Heart right ventricle (tissue), 16 donors: ENCODE results near the gene DSE. TPM values are rescaled to one million over a fixed set of nuclear protein-coding genes. Genes with fewer than 3 reads are reported as not detected.

Experiments
- ATAC-seq, 8 donors: fragments of 200-7000 bp; cut with Tn5 transposase; one replicate each; pipeline ENCODE4 v1.9.1; 2020; ENCODE audit warnings: mild to moderate bottlenecking in 8 of 8, moderate library complexity in 8 of 8, moderate number of reproducible peaks in 1 of 8
- DNase-seq, 2 donors: peaks; one replicate each; pipeline ENCODE4 v3.0.0-alpha.2; 2020
- H3K27ac ChIP-seq, 10 donors: fragments of 200-600 bp; sonication (generic) in 2 of 10; one replicate each; pipeline versions ENCODE4 v1.5.0 to v1.8.0; 2020 to 2022; ENCODE audit warnings: mild to moderate bottlenecking in 3 of 10
- H3K27me3 ChIP-seq, 7 donors: fragments of 200-600 bp; one replicate each; pipeline ENCODE4 v1.8.0; 2021 to 2022; ENCODE audit warnings: mild to moderate bottlenecking in 2 of 7
- H3K36me3 ChIP-seq, 9 donors: fragments of 200-600 bp; sonication (generic) in 1 of 9; one replicate each; pipeline versions ENCODE4 v1.5.0 to v1.8.0; 2020 to 2022; ENCODE audit warnings: mild to moderate bottlenecking in 2 of 9
- H3K4me1 ChIP-seq, 9 donors: fragments of 200-600 bp; sonication (generic) in 1 of 9; one replicate each; pipeline versions ENCODE4 v1.5.0 to v1.8.0; 2020 to 2022; ENCODE audit warnings: mild to moderate bottlenecking in 4 of 9
- H3K4me3 ChIP-seq, 10 donors: fragments of 200-600 bp; sonication (generic) in 2 of 10; one replicate each; pipeline versions ENCODE4 v1.5.0 to v1.8.0; 2020 to 2022; ENCODE audit warnings: mild to moderate bottlenecking in 7 of 10, moderate library complexity in 2 of 10
- H3K9me3 ChIP-seq, 11 donors: fragments of 200-600 bp in 10 of 11; sonication (generic) in 2 of 11; one replicate each; pipeline versions ENCODE4 v1.5.0 to v1.8.0; 2013 to 2022; ENCODE audit warnings: mild to moderate bottlenecking in 2 of 11, control low read depth in 1 of 11, moderate library complexity in 1 of 11
- WGBS, 2 donors: extraction: QIAGEN DNeasy Blood & Tissue Kit; methylation state at CpG; one replicate each; pipeline ENCODE4 v1.1.7; 2013; ENCODE audit warnings: inconsistent platforms in 1 of 2; 5-methylcytosine and 5-hydroxymethylcytosine counted together
- intact Hi-C, 10 donors: fragments of 100-400 bp; cut with DNase I; formaldehyde crosslinking; loops; one replicate each; pipeline versions ENCODE4 v1.11.1 to v1.14.2; 2022
- polyA plus RNA-seq, 2 donors: library from polyadenylated mRNA; stranded (reverse); fragments of 200-250 nt; gene quantifications; one replicate each; pipeline ENCODE4 v1.2.3, GENCODE V29; 2013
- total RNA-seq, 10 donors: library from RNA; stranded (reverse); fragmentation: NEBNext Ultra II Directional in 3 of 10; extraction: Animal tissue kit (Norgen Biotek cat#: 25700) in 3 of 10; gene quantifications; one replicate each; pipeline versions ENCODE4 v1.2.1 to v1.2.4, GENCODE V29; 2021 to 2023
- TF ChIP-seq, protein P1 (sequence below), 9 donors: fragments of 200-600 bp; sonication (generic) in 2 of 9; IDR thresholded peaks; one replicate each; pipeline versions ENCODE4 v1.5.0 to v1.8.0; 2021 to 2022; ENCODE audit warnings: antibody characterized with exemption in 9 of 9, mild to moderate bottlenecking in 5 of 9, moderate library complexity in 1 of 9
- donor health status: Arrhythmogenic right ventricular cardiomyopathy.
- donor health status: ischemic (EF 13 %, LVEDD 7.1; RV severe dilation, severe dysfunction).
- donor health status: healthy with polysubstance abuse.
- donor health status: DM: no; HTN: yes; CAD: no.
- donor health status: DM: no; HTN: no; CAD: no.
- donor health status: ischemic (EF 25% LVEDD 6.9; RV normal size, moderate dysfunction).
- donor health status: ischemic (EF 25% LVEDD 5.7; RV mildly dilated, moderate dysfunction).
- donor health status: healthy.
- donor health status: DM: yes; HTN: yes; CAD: no.
- donor health status: Ischemic cardiomyopathy.
- donor health status: ischemic (EF 35%, LVEDD 5.7; RV mildly dilated, moderate dysfunction).
- donor health status: nonischemic (EF 11% LVEDD 7.7; RV severe dilation, severe dysfunction).
- donor health status: DM: yes; HTN: yes; CAD: no.
- donor health status: PGD.
- donor health status: ischemic (EF 29% LVEDD 5.4; RV normal size, mild dysfunction).
- donor health status: nonischemic (EF 23%, LVEDD 6.1; RV moderate dilation, normal function).

The DSE gene
- total and polyA plus RNA-seq, 12 donors, result 3.8 to 25.4 (median 11.3) TPM

DNA sequence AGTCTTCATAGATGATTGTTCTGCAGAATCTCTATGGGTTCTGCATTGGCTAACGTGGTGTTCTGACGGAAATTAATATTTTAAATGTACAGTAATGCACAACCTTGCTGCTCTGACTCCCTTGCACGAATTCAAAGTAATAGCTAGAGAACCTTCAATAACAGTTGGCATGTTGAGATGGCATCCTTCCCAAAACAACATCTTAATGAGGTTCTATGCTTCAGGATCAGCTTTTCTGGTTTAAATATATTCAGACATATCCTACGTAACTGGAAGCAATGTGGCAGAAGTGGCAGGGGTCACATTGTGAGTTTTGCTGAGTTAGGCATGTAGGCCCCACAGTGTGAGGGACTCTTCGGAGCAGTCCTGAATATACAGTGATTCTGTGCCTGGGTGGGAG is 25.7 kb downstream of the DSE start:
- ATAC-seq, result no peak
- TF ChIP-seq, protein P1, sequence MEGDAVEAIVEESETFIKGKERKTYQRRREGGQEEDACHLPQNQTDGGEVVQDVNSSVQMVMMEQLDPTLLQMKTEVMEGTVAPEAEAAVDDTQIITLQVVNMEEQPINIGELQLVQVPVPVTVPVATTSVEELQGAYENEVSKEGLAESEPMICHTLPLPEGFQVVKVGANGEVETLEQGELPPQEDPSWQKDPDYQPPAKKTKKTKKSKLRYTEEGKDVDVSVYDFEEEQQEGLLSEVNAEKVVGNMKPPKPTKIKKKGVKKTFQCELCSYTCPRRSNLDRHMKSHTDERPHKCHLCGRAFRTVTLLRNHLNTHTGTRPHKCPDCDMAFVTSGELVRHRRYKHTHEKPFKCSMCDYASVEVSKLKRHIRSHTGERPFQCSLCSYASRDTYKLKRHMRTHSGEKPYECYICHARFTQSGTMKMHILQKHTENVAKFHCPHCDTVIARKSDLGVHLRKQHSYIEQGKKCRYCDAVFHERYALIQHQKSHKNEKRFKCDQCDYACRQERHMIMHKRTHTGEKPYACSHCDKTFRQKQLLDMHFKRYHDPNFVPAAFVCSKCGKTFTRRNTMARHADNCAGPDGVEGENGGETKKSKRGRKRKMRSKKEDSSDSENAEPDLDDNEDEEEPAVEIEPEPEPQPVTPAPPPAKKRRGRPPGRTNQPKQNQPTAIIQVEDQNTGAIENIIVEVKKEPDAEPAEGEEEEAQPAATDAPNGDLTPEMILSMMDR (IDR thresholded peaks at IDR 0.05), result no peak
- intact Hi-C loops, result no loop called here
- no peak for DNase-seq
- 86 to 91% methylated on average over 5 of the region's 5 CpGs for WGBS, 2 donors
- Histone ChIP-seq H3K9me3 (no peaks in the 10 kb centered on the region), H3K36me3 (peaks cover 0 to 11% (median 0%) of the 10 kb centered on the region in 9 donors), H3K4me1 (peaks cover 0 to 72% (median 8%) of the 10 kb centered on the region in 9 donors), H3K27ac (peak overlapping the region in 1 of 10 donors; percentile 36), H3K4me3 (no peak overlapping the region), H3K27me3 (no peaks in the 10 kb centered on the region)

DNA sequence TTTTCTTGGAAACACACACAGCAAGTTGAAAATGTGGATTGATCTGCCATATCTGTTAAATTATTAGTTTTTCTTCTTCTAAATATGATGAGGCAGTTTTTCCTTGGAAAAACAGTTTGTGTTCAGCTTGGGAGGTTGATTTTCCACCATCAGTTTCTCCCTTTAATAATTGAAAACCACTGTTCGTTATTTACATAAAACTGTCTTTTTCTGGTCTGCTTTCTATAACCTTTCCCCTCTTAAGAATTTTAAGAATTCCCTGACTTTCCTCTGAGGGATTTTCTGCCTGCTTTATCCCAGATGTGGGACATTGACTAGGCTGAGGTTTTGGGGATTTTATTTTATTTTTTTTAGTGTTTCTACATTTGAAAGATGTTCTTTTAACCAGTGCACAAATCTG is 27.2 kb downstream of the DSE start:
- Histone ChIP-seq H3K4me3 (no peak overlapping the region), H3K27me3 (no peaks in the 10 kb centered on the region), H3K9me3 (no peaks in the 10 kb centered on the region), H3K27ac (peak overlapping the region in 8 of 10 donors; percentile 2 to 68 (median 46)), H3K36me3 (peaks cover 0 to 11% (median 0%) of the 10 kb centered on the region in 9 donors), H3K4me1 (peaks cover 0 to 64% (median 8%) of the 10 kb centered on the region in 9 donors)
- intact Hi-C loops, result no loop called here
- 50 to 53% methylated on average over 1 of the region's 1 CpG for whole genome bisulfite sequencing, 2 donors
- no peak for DNase-seq
- peak in 2 of 8 donors; percentile 21 to 32 for ATAC-seq
- TF ChIP-seq, protein P1 (IDR thresholded peaks at IDR 0.05), result no peak

DNA sequence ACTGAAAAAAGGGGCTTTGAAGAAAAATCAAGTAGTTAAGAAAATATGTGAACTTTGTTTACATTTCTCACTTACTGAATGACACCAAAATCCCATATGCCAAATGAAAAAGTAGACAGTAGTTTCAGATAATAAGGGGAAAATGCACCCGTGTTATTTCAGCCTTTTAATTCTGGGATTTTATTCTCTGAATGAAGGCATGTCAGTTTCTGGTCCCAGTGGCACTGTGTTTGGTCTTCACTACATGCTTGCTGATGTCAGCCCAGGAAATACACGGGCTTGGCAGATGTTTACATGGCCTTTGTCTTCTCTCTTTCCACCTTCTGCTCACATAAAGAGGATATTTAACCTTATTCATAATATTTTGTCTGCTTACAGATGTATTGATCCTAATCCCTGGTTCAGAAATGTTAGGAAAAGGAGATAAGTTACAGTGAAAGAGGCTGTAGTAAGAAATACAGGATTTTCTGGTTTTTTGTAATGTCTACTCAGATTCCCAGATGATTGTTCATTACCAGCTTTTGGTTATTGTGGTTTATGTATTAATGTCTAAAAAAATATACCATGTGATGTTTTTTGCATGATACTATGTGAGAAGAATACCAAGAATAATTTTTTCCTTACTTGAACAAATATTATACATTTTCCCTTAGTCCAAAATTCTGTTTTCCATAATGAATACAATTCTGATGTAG is 27.7 kb downstream of the DSE start:
- Histone ChIP-seq H3K4me1 (peaks cover 0 to 59% (median 8%) of the 10 kb centered on the region in 9 donors), H3K27ac (peak overlapping the region in 8 of 10 donors; percentile 2 to 68 (median 46)), H3K27me3 (no peaks in the 10 kb centered on the region), H3K4me3 (no peak overlapping the region), H3K9me3 (no peaks in the 10 kb centered on the region), H3K36me3 (peaks cover 0 to 11% (median 0%) of the 10 kb centered on the region in 9 donors)
- TF ChIP-seq, protein P1 (IDR thresholded peaks at IDR 0.05), result no peak
- WGBS, 2 donors, result 50% methylated on average over 2 of the region's 2 CpGs
- intact Hi-C loops, result no loop called here
- no peak for DNase-seq
- peak in 1 of 8 donors; percentile 30 for ATAC-seq

DNA sequence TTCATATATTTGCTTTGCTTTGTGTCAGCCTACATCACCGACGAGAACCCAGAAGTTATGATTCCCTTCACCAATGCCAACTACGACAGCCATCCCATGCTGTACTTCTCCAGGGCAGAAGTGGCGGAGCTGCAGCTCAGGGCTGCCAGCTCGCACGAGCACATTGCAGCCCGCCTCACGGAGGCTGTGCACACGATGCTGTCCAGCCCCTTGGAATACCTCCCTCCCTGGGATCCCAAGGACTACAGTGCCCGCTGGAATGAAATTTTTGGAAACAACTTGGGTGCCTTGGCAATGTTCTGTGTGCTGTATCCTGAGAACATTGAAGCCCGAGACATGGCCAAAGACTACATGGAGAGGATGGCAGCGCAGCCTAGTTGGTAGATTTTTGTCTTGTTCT is 28.5 kb downstream of the DSE start:
- H3K4me3 ChIP-seq, result no peak overlapping the region
- ATAC-seq (no peak), DNase-seq (no peak)
- 92 to 93% methylated on average over 12 of the region's 12 CpGs for WGBS, 2 donors
- H3K4me1 ChIP-seq, result peaks cover 0 to 58% (median 8%) of the 10 kb centered on the region in 9 donors
- peak overlapping the region in 3 of 10 donors; percentile 24 to 48 (median 37) for H3K27ac ChIP-seq
- H3K9me3 ChIP-seq, result no peaks in the 10 kb centered on the region
- peaks cover 0 to 11% (median 0%) of the 10 kb centered on the region in 9 donors for H3K36me3 ChIP-seq
- TF ChIP-seq, protein P1 (IDR thresholded peaks at IDR 0.05), result no peak
- intact Hi-C loops, result no loop called here
- no peaks in the 10 kb centered on the region for H3K27me3 ChIP-seq
